NCI-H446 (cell line): ENCODE measurements around the gene MSANTD7.
"Not testable (repeated sequence)": the region's sequence is repeated elsewhere in the genome, so short reads cannot be mapped to it uniquely, and the experiment has no call there.

Experiments used
- DNase-seq, 2 experiments: peaks; one replicate each; lab custom pipeline; 2025; lab: John Stamatoyannopoulos, UW

Gene MSANTD7, protein sequence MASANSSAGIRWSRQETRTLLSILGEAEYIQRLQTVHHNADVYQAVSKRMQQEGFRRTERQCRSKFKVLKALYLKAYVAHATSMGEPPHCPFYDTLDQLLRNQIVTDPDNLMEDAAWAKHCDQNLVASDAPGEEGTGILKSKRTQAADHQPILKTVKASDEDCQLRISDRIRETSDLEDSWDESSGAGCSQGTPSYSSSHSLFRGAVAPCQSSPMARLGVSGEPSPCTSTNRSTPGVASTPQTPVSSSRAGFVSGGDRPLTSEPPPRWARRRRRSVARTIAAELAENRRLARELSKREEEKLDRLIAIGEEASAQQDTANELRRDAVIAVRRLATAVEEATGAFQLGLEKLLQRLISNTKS

GRCh38 chr10:14837757-14838581 lies at the start of gene MSANTD7, which contains the start of the genes CDNF and HSPA14:
MSANTD7 (plus strand) TSS chr10:14838306; CDS start chr10:14842285, 3,979 bp downstream.
CDNF (minus strand) TSS chr10:14838037; CDS start chr10:14837946, 91 bp downstream.
HSPA14 (plus strand) TSS chr10:14838306; CDS start chr10:14838403, 97 bp downstream.
- DNase-seq: peak; percentile 96 to 99

- no peak for DNase-seq
Observed at GRCh38 chr10:14798636-14799035, 39.5 kb upstream of the MSANTD7 start.

- DNase-seq: no peak
Observed at GRCh38 chr10:14800397-14800796, 37.7 kb upstream of the MSANTD7 start.

GRCh38 chr10:14801723-14802122 lies 36.4 kb upstream of the MSANTD7 start:
- no peak for DNase-seq

DNA sequence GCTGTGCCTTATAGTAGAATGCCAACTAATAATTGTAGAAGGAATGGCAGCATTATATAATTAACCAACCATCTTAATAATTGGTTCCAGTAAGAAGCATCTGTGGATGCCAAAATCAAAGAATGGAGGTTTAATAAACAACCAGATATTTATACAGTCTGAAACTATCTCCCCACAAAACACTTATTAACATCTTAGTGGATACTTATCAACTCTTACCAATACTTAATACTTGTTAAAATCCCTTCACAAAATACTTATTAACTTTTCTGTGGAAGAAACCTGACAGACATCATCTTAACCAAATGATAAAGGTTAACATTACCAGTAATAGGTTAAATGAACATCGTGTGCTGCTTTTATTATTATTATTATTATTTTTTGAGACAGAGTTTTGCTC lies 34.3 kb upstream of the MSANTD7 start:
- DNase-seq: no peak

DNA sequence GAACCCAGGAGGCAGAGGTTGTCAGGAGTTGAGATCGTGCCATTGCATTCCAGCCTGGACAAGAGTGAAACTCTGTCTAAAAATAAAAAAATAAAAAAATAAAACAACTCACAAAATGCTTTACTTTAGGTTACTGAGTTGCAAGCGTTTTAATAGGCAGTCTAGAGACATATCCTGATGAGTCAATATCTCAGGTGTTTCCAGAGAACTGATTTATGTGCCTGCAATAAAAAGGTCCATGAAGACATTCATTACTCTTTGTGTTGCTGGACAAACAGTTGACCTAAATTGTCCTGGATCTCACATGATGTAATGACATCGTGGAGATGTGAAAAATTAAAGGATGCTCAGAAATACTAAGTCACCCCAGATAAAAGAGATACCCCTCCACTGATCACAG lies 31.8 kb upstream of the MSANTD7 start:
- DNase-seq: no peak

DNA sequence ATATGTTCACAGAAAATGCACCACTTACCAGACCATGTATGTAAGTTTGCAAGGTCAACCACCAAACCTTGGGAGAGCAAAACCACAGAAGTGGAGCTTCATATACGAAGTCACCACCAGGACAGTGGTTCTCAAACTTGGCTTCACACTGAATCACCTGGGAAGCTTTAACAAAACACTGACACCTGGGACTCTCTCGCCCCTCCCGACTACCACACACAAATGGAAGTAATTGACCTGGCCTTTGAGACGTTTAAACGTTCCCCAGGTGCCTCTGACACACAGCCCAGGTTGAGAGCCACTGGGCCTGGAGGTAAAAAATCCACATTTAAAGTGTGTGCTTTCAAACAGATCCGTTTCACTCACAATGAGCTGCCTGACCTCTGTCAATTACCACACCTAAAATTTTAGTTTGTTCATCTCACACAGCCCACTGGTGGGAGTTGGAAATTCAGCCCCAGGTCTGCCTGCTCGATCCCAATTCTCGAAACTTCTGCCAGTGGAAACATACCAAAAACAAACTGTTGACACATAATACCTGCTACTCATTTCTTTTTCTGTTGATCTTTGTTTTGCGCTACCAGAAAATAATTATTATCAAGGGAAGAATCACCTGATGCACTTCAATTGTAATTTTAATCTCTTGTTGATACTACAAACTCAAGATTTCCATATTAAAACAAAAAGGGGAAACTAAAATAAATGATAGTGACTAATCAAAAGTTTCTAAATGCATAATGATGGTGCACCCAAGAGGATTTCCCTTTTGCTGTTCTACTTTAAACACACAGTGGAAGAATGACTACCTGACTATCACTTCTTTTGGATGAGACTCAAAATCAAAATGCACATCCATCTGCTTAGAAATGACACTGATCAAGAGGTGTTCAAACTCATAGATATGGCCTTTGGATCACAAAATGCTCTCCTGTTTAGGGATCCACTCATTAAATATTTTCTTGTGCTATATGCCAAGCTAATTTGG lies 26.8 kb upstream of the MSANTD7 start:
- no peak for DNase-seq

DNA sequence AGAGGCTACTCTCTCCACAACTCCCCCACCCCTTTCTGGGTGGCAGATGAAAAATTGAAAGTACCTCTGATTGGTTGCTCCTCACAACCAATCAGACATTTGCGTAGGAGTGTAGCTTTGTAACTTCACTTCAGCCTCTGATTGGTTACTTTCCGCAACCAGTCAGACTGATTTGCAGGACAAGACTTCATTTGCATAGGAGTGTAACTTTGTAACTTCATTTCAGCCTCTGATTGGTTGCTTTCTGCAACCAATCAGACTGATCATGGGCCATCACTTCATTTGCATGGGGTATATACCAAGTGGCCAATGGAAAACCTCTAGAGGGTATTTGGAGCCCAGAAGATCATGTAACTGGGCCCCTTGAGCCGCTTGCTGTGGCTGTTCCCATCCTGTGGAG lies 25.8 kb upstream of the MSANTD7 start:
- no peak for DNase-seq

- no peak for DNase-seq
Observed at GRCh38 chr10:14815681-14816080, 22.4 kb upstream of the MSANTD7 start.

- not testable (repeated sequence) for DNase-seq
Observed at GRCh38 chr10:14816717-14817116, 21.4 kb upstream of the MSANTD7 start.

- no peak for DNase-seq
Observed at GRCh38 chr10:14820010-14820774, 17.9 kb upstream of the MSANTD7 start.

DNA sequence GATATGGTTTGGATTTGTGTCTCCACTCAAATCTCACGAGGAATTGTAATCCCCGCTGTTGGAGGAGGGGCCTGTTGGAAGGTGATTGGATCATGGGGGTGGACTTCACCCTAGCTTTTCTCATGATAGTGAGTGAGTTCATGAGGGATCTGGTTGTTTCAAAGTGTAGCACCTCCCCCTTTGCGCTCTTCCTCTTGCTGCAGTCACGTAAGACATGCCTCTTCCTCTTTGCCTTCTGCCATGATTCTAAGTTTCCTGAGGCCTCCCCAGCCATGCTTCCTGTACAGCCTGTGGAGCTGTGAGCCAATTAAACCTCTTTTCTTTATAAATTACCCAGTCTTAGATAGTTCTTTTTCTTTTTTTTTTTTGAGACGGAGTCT lies 17.3 kb upstream of the MSANTD7 start:
- DNase-seq: no peak

GRCh38 chr10:14821635-14822375 lies 16.3 kb upstream of the MSANTD7 start:
- no peak for DNase-seq

DNA sequence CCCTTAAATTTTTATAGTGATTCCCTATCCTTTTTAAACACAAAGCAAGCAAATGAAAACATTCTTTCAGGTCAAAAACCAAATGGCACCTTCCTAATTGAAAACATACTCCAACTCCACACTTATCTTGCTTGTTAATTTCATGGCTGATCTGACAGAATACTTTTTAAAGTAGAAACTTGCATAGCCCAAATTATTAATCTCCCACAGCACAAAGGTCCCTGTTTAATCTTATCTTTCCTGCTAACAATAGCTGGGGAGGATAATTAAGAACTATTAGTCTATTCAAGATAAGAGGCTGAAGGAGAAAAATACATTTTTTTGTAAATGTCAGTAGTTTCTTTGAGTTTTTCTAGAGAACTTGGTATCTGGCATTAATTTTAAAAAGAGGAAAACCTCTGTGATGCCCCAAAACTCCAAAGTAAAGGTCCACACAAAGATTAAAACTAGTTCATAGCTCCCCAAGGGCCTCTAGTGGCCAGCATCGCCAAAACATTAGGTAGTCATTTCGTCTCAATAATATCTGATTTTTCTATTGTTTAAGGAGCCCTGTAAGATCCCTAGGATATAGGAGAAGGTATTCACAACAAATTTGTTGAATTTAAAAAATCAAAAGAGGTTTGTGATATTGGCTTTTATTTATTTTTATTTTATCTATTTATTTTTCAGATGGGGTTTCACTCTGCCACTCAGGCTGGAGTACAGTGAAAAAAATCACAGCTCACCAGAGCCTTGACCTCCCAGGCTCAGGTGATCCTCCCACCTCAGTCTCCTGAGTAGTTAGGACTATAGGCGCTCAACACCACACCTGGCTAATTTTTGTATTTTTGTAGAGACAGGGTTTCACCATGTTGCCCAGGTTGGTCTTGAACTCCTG lies 15.0 kb upstream of the MSANTD7 start:
- peak in 1 of 2 experiments; percentile 19 for DNase-seq

DNA sequence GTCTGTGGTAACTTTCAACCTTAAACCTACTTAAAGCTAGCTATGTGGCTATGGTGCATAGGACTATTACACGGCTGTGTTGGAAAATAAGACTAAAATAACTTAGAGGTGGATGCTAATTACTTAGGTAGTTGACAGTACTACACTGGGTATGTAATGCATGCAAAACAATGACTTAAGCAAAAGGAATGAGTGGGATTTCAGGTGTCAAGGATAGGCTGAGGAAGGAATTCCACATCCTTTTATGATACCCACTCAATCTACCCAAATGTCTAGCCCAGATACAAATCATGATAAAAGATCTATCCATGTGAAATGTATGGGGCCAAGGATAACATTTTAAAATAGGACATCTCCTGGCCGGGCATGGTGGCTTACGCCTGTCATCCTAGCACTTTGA lies 14.1 kb upstream of the MSANTD7 start:
- no peak for DNase-seq

DNA sequence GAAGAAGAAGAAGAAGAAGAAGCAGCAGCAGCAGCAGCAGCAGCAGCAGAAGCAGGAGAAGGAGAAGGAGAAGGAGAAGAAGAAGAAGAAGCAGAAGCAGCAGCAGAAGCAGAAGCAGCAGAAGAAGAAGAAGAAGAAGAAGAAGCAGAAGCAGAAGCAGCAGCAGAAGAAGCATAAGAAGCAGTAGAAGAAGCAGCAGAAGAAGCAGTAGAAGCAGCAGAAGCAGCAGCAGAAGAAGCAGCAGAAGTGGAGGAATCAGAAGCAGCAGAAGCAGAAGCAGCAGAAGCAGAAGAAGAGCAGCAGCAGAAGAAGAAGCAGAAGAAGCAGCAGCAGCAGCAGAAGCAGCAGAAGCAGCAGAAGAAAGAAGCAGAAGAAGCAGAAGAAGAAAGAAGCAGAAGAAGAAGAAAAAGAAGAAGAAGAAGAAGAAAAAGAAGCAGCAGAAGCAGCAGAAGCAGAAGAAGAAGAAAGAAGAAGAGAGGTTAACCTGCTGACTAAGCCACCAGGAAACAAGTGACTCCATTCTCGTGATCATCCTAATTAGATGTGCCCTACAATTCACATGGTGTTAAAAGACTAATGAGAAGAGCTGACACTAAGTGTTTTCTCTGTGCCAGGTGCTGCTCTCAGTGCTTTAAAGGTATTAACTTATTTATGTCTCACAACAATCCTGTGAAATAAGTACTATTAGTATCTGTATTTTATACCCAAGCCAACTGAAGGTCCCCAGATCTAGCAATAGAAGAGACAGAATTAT lies 11.9 kb upstream of the MSANTD7 start:
- DNase-seq: no peak

GRCh38 chr10:14833106-14833505 lies 5.0 kb upstream of the MSANTD7 start:
- no peak for DNase-seq

DNA sequence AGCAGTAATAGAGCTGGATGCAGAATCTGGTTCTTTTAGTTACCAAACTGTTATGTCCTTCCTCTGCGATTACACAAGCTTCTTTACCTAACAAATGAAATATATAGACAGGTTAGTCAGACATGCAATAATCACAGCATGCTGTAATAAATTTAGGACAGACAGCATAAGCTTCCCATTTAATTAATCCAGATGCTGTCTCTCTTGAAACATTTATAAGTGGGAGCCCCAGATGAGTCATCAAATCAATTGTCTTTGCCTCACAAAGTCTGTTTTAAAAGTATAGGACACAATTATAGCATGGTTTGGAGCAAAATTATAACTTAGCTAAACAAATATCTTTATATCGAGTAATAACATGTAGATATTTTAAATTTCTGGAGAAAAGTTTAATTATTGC lies 1.9 kb upstream of the MSANTD7 start:
- no peak for DNase-seq
